Loucy (cell line): ENCODE results near the gene TRIO.

Source experiments
- H2AFZ ChIP-seq: fragments of 200-600 bp; sonication (generic); 2 replicates; pipeline ENCODE4 v1.6.0; 2016; ENCODE audit warnings: antibody characterized with exemption, mild to moderate bottlenecking, low read length, moderate library complexity
- H3F3A ChIP-seq: fragments of 200-600 bp; 2 replicates; pipeline ENCODE4 v1.6.0; 2016; ENCODE audit warnings: antibody characterized with exemption, low read depth, mild to moderate bottlenecking
- H3K27me3 ChIP-seq: fragments of 200-600 bp; sonication (generic); 2 replicates; pipeline ENCODE4 v1.6.1; 2014; ENCODE audit warnings: low read length, mild to moderate bottlenecking; ENCODE audit not compliant: insufficient read depth, poor library complexity, severe bottlenecking
- H3K36me3 ChIP-seq: fragments of 200-600 bp; sonication (generic); 2 replicates; pipeline ENCODE4 v1.6.1; 2016; ENCODE audit warnings: low read length; ENCODE audit not compliant: insufficient read depth
- H3K4me1 ChIP-seq: fragments of 200-600 bp; sonication (generic); 2 replicates; pipeline ENCODE4 v1.5.1; 2014; ENCODE audit warnings: low read length, mild to moderate bottlenecking; ENCODE audit not compliant: insufficient read depth, poor library complexity, severe bottlenecking
- H3K4me2 ChIP-seq: fragments of 200-600 bp; sonication (generic); 2 replicates; pipeline ENCODE4 v1.6.0; 2014; ENCODE audit warnings: antibody characterized with exemption, low read length, low read depth, mild to moderate bottlenecking; ENCODE audit not compliant: poor library complexity, severe bottlenecking
- H3K4me3 ChIP-seq: fragments of 200-600 bp; sonication (generic); 2 replicates; pipeline ENCODE4 v1.5.1; 2014; ENCODE audit warnings: low read length, mild to moderate bottlenecking, mixed read lengths; ENCODE audit not compliant: poor library complexity, severe bottlenecking
- H3K79me2 ChIP-seq: fragments of 200-600 bp; sonication (generic); 2 replicates; pipeline ENCODE4 v1.6.1; 2014; ENCODE audit warnings: low read length; ENCODE audit not compliant: insufficient read depth
- H3K9ac ChIP-seq: fragments of 200-600 bp; sonication (generic); 2 replicates; pipeline ENCODE4 v1.6.0; 2014; ENCODE audit warnings: mild to moderate bottlenecking, low read depth, low read length, moderate library complexity; ENCODE audit not compliant: poor library complexity, severe bottlenecking
- H3K9me2 ChIP-seq: fragments of 200-600 bp; sonication (generic); replicated peaks from 2 replicates; pipeline ENCODE4 v1.6.1; 2016; ENCODE audit warnings: low read depth, low read length, mixed read lengths
- H3K9me3 ChIP-seq: fragments of 200-600 bp; sonication (generic); 2 replicates; pipeline ENCODE4 v1.6.1; 2014; ENCODE audit warnings: mild to moderate bottlenecking, antibody characterized with exemption, low read length, low read depth; ENCODE audit not compliant: insufficient read depth
- H4K20me1 ChIP-seq: fragments of 200-600 bp; sonication (generic); 2 replicates; pipeline ENCODE4 v1.6.0; 2014; ENCODE audit warnings: antibody characterized with exemption, low read length, mild to moderate bottlenecking; ENCODE audit not compliant: insufficient read depth, poor library complexity, severe bottlenecking
- EZH2phosphoT487 ChIP-seq: fragments of 200-600 bp; IDR thresholded peaks from 2 replicates; pipeline ENCODE4 v1.6.1; 2018; ENCODE audit warnings: antibody characterized with exemption, mild to moderate bottlenecking, moderate library complexity, borderline replicate concordance
- TF ChIP-seq, protein P1 (sequence below): fragments of 200-600 bp; sonication (generic); conservative IDR thresholded peaks from 2 replicates; pipeline ENCODE4 v1.5.1; 2014; ENCODE audit warnings: mild to moderate bottlenecking, antibody characterized with exemption, low read length

Gene TRIO

DNA sequence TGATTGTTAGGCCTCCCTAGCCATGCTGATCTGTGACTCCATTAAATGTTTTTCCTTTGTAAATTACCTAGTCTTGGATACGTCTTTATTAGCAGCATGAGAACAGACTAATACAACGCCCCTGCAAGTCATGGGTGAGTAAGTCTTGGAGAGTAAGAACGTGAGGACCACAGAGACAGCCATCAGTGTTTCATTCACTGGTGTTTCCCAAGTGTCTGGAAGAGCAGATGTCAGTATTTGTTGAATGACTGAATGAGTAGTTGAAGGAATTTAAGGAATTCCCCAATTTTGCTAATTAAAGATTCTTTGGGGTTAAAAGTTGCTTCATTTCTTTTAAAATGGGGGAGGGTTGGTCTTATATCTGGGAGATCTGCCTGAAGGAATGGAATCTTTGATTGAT lies 178.8 kb downstream of the TRIO start:
- Histone ChIP-seq H3K4me1 (no peaks in the 10 kb centered on the region), H3K79me2 (no peaks in the 10 kb centered on the region), H3K36me3 (peaks cover 42% of the 10 kb centered on the region; the same call in 1 of the 2 replicates), H3K4me2 (no peak overlapping the region), H2AFZ (no peak overlapping the region), H3F3A (no peaks in the 10 kb centered on the region), H3K4me3 (no peak overlapping the region), H3K9me2 (no peaks in the 10 kb centered on the region), H3K9ac (no peak overlapping the region), H3K27me3 (no peaks in the 10 kb centered on the region), H4K20me1 (no peaks in the 10 kb centered on the region), H3K9me3 (no peaks in the 10 kb centered on the region)
- TF ChIP-seq EZH2phosphoT487: no peak
- TF ChIP-seq, protein P1, sequence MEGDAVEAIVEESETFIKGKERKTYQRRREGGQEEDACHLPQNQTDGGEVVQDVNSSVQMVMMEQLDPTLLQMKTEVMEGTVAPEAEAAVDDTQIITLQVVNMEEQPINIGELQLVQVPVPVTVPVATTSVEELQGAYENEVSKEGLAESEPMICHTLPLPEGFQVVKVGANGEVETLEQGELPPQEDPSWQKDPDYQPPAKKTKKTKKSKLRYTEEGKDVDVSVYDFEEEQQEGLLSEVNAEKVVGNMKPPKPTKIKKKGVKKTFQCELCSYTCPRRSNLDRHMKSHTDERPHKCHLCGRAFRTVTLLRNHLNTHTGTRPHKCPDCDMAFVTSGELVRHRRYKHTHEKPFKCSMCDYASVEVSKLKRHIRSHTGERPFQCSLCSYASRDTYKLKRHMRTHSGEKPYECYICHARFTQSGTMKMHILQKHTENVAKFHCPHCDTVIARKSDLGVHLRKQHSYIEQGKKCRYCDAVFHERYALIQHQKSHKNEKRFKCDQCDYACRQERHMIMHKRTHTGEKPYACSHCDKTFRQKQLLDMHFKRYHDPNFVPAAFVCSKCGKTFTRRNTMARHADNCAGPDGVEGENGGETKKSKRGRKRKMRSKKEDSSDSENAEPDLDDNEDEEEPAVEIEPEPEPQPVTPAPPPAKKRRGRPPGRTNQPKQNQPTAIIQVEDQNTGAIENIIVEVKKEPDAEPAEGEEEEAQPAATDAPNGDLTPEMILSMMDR: no peak

DNA sequence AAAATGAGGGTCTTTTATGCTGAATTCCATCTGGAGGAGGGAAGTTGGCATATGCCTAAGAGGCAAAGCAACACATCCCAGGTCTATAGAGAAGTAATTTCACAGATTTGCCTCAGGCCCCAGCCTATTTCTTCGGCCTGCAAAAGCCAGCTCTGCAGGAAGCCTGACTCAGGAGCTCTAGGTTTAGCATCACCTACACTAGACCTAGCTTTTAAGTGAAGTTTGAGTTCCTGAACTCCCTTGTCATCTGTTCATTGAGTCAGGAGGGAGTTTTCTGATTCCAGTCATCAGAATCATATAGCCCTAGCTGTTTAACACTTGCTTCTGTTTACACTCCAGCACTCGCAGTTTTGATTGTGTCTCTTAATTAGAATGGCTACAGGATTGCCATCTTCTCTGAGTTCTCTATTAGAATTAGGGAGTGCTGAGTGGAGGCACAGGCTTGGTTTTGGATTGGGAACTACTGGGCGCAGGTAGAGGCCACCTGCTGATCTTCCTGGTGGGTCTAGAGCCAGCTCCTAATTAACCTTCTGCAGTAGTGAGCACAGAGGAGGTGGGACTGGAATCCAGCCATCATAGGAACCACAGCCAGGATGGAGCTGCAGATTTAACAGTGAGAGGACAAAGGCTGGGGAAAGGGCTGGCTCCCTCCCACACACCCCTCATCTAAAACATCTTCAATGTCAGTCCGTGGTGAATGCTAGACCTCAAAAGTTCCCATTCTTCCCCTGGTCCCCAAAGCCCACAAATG lies 179.5 kb downstream of the TRIO start:
- Histone ChIP-seq H3K9me2 (no peaks in the 10 kb centered on the region), H3K36me3 (peaks cover 36% of the 10 kb centered on the region; the same call in 1 of the 2 replicates), H2AFZ (no peak overlapping the region), H3F3A (no peaks in the 10 kb centered on the region), H3K4me1 (no peaks in the 10 kb centered on the region), H3K4me3 (no peak overlapping the region), H3K9ac (no peak overlapping the region), H3K79me2 (no peaks in the 10 kb centered on the region), H3K9me3 (no peaks in the 10 kb centered on the region), H4K20me1 (no peaks in the 10 kb centered on the region), H3K4me2 (no peak overlapping the region), H3K27me3 (no peaks in the 10 kb centered on the region)
- no peak for TF ChIP-seq EZH2phosphoT487
- TF ChIP-seq, protein P1: no peak

DNA sequence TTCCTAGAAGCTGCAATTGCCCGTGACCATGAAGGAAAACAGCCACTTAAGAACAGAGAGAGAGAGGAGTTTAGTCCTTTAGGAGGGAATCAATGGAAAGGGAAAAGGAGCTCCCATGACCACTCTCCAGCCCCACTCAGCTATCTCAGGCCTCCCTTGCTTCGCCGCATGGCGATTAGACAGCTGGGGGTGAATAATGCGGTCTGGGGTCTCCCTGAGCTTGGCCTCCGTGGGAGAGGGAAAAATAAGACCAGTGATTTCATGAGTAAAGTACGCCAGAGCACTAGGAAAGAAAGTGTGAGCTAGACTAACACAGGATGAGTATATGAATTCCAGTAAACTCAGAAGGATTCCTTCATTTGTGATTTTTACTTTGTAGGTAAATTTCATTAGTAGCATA lies 180.3 kb downstream of the TRIO start:
- Histone ChIP-seq H3K9me2 (no peaks in the 10 kb centered on the region), H2AFZ (no peak overlapping the region), H3K4me1 (no peaks in the 10 kb centered on the region), H3F3A (no peaks in the 10 kb centered on the region), H4K20me1 (no peaks in the 10 kb centered on the region), H3K79me2 (no peaks in the 10 kb centered on the region), H3K9ac (no peak overlapping the region), H3K4me3 (no peak overlapping the region), H3K27me3 (no peaks in the 10 kb centered on the region), H3K4me2 (no peak overlapping the region), H3K9me3 (no peaks in the 10 kb centered on the region), H3K36me3 (peaks cover 33% of the 10 kb centered on the region; the same call in 1 of the 2 replicates)
- no peak for TF ChIP-seq EZH2phosphoT487
- TF ChIP-seq, protein P1: no peak
